Stomach (tissue), 4 donors: ENCODE results near the gene ERC2.

ENCODE experiments used
- POLR2A ChIP-seq, 4 donors: fragments of 450-650 bp; IDR thresholded peaks; one replicate each; pipeline ENCODE4 v1.6.1; 2016; ENCODE audit warnings: antibody characterized with exemption in 4 of 4, control low read depth in 2 of 4, mild to moderate bottlenecking in 1 of 4, moderate library complexity in 1 of 4
- POLR2AphosphoS5 ChIP-seq, 3 donors: sonication (generic); formaldehyde crosslinking; IDR thresholded peaks; one replicate each; pipeline ENCODE4 v1.6.1; 2016; ENCODE audit warnings: antibody characterized with exemption in 3 of 3
- TF ChIP-seq, protein P1 (sequence below), 7 experiments: fragments of 450-650 bp in 4 of 7; fragments of 200-600 bp in 3 of 7; sonication (generic) in 3 of 7; IDR thresholded peaks; one replicate each; pipeline ENCODE4 v1.5.1; 2016 to 2019; ENCODE audit warnings: antibody characterized with exemption in 7 of 7, control low read depth in 2 of 7, mild to moderate bottlenecking in 1 of 7

DNA sequence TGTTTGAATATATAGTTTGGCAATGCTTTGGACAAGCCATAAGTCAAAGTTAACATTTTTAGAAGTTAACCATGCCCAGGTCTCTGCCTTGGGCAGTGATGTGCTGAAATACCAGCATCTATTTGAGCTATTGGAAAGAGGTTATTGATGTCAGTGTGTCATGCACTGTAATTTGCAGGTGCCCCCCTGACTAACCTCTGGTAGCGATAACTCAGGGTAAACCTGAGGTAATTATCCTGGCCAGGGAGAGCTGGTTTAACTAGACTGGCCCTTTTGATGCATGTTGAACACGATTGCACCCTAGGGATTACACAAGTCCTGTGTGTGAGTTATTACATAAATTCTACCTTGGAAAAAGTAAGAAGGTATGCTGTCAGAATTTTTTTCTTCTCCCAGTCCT, 525.4 kb downstream of the ERC2 start:
- TF ChIP-seq, protein P1, sequence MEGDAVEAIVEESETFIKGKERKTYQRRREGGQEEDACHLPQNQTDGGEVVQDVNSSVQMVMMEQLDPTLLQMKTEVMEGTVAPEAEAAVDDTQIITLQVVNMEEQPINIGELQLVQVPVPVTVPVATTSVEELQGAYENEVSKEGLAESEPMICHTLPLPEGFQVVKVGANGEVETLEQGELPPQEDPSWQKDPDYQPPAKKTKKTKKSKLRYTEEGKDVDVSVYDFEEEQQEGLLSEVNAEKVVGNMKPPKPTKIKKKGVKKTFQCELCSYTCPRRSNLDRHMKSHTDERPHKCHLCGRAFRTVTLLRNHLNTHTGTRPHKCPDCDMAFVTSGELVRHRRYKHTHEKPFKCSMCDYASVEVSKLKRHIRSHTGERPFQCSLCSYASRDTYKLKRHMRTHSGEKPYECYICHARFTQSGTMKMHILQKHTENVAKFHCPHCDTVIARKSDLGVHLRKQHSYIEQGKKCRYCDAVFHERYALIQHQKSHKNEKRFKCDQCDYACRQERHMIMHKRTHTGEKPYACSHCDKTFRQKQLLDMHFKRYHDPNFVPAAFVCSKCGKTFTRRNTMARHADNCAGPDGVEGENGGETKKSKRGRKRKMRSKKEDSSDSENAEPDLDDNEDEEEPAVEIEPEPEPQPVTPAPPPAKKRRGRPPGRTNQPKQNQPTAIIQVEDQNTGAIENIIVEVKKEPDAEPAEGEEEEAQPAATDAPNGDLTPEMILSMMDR (IDR thresholded peaks at IDR 0.05): no peak
- TF ChIP-seq POLR2A (IDR thresholded peaks at IDR 0.05) (no peak), POLR2AphosphoS5 (IDR thresholded peaks at IDR 0.05) (no peak)
